Right lobe of liver (tissue), 6 donors: ENCODE results near the gene SLC39A11. TPM values are rescaled to one million over a fixed set of nuclear protein-coding genes. Genes with fewer than 3 reads are reported as not detected.
"Not testable (repeated sequence)": the region's sequence is repeated elsewhere in the genome, so short reads cannot be mapped to it uniquely, and the experiment has no call there.

Experiments used
- ATAC-seq, 4 donors: fragments of 200-7000 bp; cut with Tn5 transposase; one replicate each; pipeline ENCODE4 v1.9.1; 2020; ENCODE audit warnings: mild to moderate bottlenecking in 4 of 4, moderate library complexity in 4 of 4
- DNase-seq, 3 donors: peaks; one replicate each; pipeline ENCODE4 v3.0.0-alpha.2; 2020
- H3K27ac ChIP-seq, 3 donors: fragments of 200-600 bp; one replicate each; pipeline ENCODE4 v1.8.0; 2022
- H3K27me3 ChIP-seq, 2 donors: fragments of 200-600 bp; one replicate each; pipeline ENCODE4 v1.8.0; 2022
- H3K36me3 ChIP-seq, 4 donors: fragments of 200-600 bp; sonication (generic) in 1 of 4; one replicate each; pipeline versions ENCODE4 v1.5.1 to v1.8.0; 2017 to 2022; ENCODE audit warnings: control low read depth in 1 of 4
- H3K4me1 ChIP-seq, 4 donors: fragments of 200-600 bp; sonication (generic) in 1 of 4; one replicate each; pipeline versions ENCODE4 v1.5.1 to v1.8.0; 2017 to 2022; ENCODE audit warnings: control low read depth in 1 of 4
- H3K4me3 ChIP-seq, 3 donors: fragments of 200-600 bp; one replicate each; pipeline ENCODE4 v1.8.0; 2022
- H3K9me3 ChIP-seq, 4 donors: fragments of 200-600 bp; sonication (generic) in 1 of 4; one replicate each; pipeline versions ENCODE4 v1.5.1 to v1.8.0; 2017 to 2022; ENCODE audit warnings: control low read depth in 1 of 4
- POLR2A ChIP-seq: fragments of 450-650 bp; IDR thresholded peaks from one replicate; pipeline ENCODE4 v1.6.1; 2017; ENCODE audit warnings: antibody characterized with exemption, mild to moderate bottlenecking
- WGBS: methylation state at CpG from one replicate; pipeline ENCODE4 v1.1.6; 2018; ENCODE audit warnings: low coverage, low lambda C conversion rate; ENCODE audit not compliant: insufficient coverage; ENCODE audit errors: missing lambda C conversion rate; 5-methylcytosine and 5-hydroxymethylcytosine counted together
- intact Hi-C, 2 donors: fragments of 100-400 bp; cut with DNase I; formaldehyde crosslinking; loops; one replicate each; pipeline versions ENCODE4 v1.11.2 to v1.14.1; 2022
- total RNA-seq, 6 experiments: library from RNA; depleted of rRNA in 2 of 6; stranded (reverse); fragments of >200 nt in 2 of 6; fragmentation: NEBNext Ultra II Directional in 3 of 6; extraction: Animal tissue kit (Norgen Biotek cat#: 25700) in 3 of 6; gene quantifications; one replicate each; pipeline versions ENCODE4 v1.1.0 to v1.2.4, GENCODE V29; 2016 to 2023
- TF ChIP-seq, protein P1 (sequence below), 4 donors: fragments of 200-600 bp in 3 of 4; fragments of 450-650 bp in 1 of 4; IDR thresholded peaks; one replicate each; pipeline versions ENCODE4 v1.5.1 to v1.8.0; 2016 to 2022; ENCODE audit warnings: antibody characterized with exemption in 4 of 4, mild to moderate bottlenecking in 2 of 4
- donor health status: DM: no; HTN: yes; CAD: no.
- donor health status: DM: no; HTN: no; CAD: no.
- donor health status: DM: no; HTN: no; CAD: no.
- donor health status: DM: no; HTN: yes; CAD: no.
- donor health status: DM: no; HTN: yes; CAD: no.

Gene SLC39A11
- total RNA-seq, 6 experiments from 2014 or later: 25.4 to 49.6 (median 39.3) TPM

DNA sequence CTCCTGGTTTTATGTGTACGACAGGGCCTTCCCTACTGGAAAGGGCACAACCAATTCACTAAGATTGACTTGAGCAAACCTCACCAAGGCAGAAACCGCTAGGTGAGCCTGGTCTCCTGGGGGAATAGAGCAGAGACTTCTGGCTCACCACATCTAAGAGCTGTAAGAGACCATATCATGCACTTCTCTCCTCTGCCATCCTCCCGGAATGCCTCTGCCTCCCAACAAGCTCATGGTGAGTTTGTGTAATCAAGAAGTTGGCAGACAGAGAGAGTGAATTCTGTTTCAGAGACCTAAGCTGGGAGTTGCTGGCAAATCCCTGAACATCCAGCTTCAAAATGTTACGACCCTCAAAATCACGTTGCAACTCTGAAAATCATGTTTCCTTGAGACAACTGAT is 154.8 kb downstream of the SLC39A11 start:
- Histone ChIP-seq H3K27me3 (no peaks in the 10 kb centered on the region), H3K4me1 (peaks cover 0 to 12% (median 4%) of the 10 kb centered on the region in 4 donors), H3K9me3 (no peaks in the 10 kb centered on the region), H3K36me3 (no peaks in the 10 kb centered on the region), H3K27ac (no peak overlapping the region), H3K4me3 (no peak overlapping the region)
- WGBS: 46% methylated on average over 3 of the region's 5 CpGs
- DNase-seq (no peak), ATAC-seq (peak; percentile 65 to 77 (median 72))
- intact Hi-C loops: no loop called here
- TF ChIP-seq, protein P1, sequence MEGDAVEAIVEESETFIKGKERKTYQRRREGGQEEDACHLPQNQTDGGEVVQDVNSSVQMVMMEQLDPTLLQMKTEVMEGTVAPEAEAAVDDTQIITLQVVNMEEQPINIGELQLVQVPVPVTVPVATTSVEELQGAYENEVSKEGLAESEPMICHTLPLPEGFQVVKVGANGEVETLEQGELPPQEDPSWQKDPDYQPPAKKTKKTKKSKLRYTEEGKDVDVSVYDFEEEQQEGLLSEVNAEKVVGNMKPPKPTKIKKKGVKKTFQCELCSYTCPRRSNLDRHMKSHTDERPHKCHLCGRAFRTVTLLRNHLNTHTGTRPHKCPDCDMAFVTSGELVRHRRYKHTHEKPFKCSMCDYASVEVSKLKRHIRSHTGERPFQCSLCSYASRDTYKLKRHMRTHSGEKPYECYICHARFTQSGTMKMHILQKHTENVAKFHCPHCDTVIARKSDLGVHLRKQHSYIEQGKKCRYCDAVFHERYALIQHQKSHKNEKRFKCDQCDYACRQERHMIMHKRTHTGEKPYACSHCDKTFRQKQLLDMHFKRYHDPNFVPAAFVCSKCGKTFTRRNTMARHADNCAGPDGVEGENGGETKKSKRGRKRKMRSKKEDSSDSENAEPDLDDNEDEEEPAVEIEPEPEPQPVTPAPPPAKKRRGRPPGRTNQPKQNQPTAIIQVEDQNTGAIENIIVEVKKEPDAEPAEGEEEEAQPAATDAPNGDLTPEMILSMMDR (IDR thresholded peaks at IDR 0.05): no peak
- no peak for TF ChIP-seq POLR2A

DNA sequence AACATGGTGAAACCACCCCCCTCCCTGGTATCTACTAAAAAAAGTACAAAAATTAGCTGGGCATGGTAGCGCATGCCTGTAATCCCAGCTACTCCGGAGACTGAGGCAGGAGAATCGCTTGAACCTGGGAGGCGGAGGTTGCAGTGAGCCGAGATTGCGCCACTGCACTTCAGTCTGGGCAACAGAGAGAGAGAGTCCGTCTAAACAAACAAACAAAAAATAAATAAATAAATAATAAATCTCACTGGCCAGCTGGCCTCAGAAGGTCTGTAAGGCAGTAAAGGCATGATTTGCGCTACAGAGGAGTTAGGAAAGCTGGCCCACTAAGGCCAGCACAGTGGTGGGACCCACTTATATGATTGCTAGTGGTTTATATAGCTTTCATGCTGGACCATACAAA is 155.2 kb downstream of the SLC39A11 start:
- H3K36me3 ChIP-seq, H3K27me3 ChIP-seq, H3K4me3 ChIP-seq, H3K9me3 ChIP-seq, intact Hi-C loops, H3K27ac ChIP-seq: not testable (repeated sequence)
- 31% methylated on average over 7 of the region's 8 CpGs for WGBS
- ATAC-seq (peak; percentile 81 to 89 (median 84)), DNase-seq (peak in 1 of 3 donors; percentile 57)
- peaks cover 0 to 12% (median 4%) of the 10 kb centered on the region in 4 donors for H3K4me1 ChIP-seq

DNA sequence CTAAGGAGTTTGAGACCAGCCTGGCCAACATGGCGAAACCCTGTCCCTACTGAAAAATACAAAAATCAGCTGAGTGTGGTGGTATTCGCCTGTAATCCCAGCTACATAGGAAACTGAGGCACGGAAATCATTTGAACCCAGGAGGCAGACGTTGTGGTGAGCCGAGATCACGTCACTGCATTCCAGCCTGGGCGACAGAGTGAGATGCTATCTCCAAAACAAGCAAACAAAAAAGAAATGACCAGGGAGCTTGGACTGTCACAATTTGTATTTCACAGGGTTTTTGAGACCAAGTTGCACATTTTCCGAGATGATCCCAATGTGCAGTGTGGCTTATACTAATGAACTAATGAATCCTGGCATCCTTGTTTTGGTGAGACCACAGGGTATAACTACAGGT is 156.5 kb downstream of the SLC39A11 start:
- Histone ChIP-seq H3K27ac (no peak overlapping the region), H3K36me3 (no peaks in the 10 kb centered on the region), H3K4me3 (no peak overlapping the region), H3K27me3 (no peaks in the 10 kb centered on the region), H3K4me1 (peaks cover 0 to 12% (median 4%) of the 10 kb centered on the region in 4 donors), H3K9me3 (no peaks in the 10 kb centered on the region)
- no peak for TF ChIP-seq POLR2A
- TF ChIP-seq, protein P1 (IDR thresholded peaks at IDR 0.05): no peak
- intact Hi-C loops: no loop called here
- 98% methylated on average over 8 of the region's 8 CpGs for WGBS
- DNase-seq: no peak
- ATAC-seq: no peak

DNA sequence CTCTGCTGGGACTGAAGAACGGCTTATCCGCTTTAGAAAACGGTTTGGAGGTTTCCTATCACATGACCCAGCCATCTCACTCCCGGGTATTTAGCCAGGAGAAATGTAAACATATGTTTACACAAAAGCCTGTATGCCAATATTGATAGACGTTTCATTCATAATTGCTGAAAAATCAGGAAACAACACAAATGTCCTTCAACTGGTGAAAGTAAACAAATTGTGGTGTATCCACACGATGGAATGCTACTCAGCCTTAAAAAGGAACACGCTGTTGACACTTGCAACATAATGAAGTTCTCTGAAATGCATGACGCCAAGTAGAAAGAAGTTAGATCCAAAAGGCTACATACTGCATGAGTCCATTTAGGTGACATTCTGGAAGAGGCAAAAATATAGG is 157.6 kb downstream of the SLC39A11 start:
- Histone ChIP-seq H3K4me1 (peaks cover 0 to 12% (median 4%) of the 10 kb centered on the region in 4 donors), H3K4me3 (no peak overlapping the region), H3K36me3 (no peaks in the 10 kb centered on the region), H3K9me3 (no peaks in the 10 kb centered on the region), H3K27ac (no peak overlapping the region), H3K27me3 (no peaks in the 10 kb centered on the region)
- intact Hi-C loops: no loop called here
- ATAC-seq: no peak
- no peak for DNase-seq
- WGBS: 80% methylated on average over 8 of the region's 8 CpGs
- TF ChIP-seq, protein P1 (IDR thresholded peaks at IDR 0.05): no peak
- no peak for TF ChIP-seq POLR2A

DNA sequence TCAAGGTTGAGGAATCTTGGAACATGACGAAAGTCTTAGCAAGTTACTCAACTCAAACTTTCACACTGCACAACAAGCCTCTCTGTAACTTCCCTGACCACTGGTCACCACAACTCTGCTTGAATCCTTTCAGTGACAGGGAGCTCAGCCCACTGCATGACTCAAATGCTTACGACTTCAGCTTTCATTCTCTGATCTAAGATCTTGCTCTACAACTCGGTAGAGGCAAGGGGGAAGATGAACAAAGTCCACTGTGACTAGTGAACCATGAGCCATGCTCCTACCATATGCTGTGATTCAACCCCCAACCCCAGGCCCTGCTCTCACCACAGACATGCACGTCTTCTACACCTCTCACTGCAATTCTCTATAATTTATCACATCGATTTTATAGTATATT is 160.9 kb downstream of the SLC39A11 start:
- intact Hi-C loops: no loop called here
- Histone ChIP-seq H3K36me3 (peaks cover 0 to 2% (median 0%) of the 10 kb centered on the region in 4 donors), H3K27me3 (no peaks in the 10 kb centered on the region), H3K9me3 (no peaks in the 10 kb centered on the region), H3K4me3 (no peak overlapping the region), H3K27ac (no peak overlapping the region), H3K4me1 (no peaks in the 10 kb centered on the region)
- 100% methylated on average over 4 of the region's 5 CpGs for WGBS
- DNase-seq: no peak
- no peak for ATAC-seq
- TF ChIP-seq POLR2A: no peak
- TF ChIP-seq, protein P1 (IDR thresholded peaks at IDR 0.05): no peak
